Spleen (tissue), 7 donors: ENCODE results near the gene ST7.

Source experiments
- POLR2A ChIP-seq, 3 donors: fragments of 450-650 bp; IDR thresholded peaks; one replicate each; pipeline ENCODE4 v1.5.1; 2017; ENCODE audit warnings: antibody characterized with exemption in 3 of 3, mild to moderate bottlenecking in 1 of 3
- POLR2AphosphoS5 ChIP-seq, 3 donors: sonication (generic); formaldehyde crosslinking; IDR thresholded peaks; one replicate each; pipeline ENCODE4 v1.5.1; 2017; ENCODE audit warnings: antibody characterized with exemption in 3 of 3
- TF ChIP-seq, protein P1 (sequence below), 11 experiments: fragments of 200-600 bp in 7 of 11; fragments of 450-650 bp in 4 of 11; sonication (generic) in 4 of 11; IDR thresholded peaks in 8 of 11; conservative IDR thresholded peaks in 3 of 11; 1 replicate in 7 of 11; 2 replicates in 4 of 11; pipeline versions ENCODE4 v1.4.0 to v1.8.0; 2016 to 2021; ENCODE audit warnings: antibody characterized with exemption in 11 of 11, inconsistent platforms in 4 of 11, mild to moderate bottlenecking in 1 of 11
- donor health status: DM: no; HTN: no; CAD: no; lungs with moderate emphysema.
- donor health status: DM: no; HTN: no; CAD: no.
- donor health status: DM: no; HTN: no; CAD: no.

DNA sequence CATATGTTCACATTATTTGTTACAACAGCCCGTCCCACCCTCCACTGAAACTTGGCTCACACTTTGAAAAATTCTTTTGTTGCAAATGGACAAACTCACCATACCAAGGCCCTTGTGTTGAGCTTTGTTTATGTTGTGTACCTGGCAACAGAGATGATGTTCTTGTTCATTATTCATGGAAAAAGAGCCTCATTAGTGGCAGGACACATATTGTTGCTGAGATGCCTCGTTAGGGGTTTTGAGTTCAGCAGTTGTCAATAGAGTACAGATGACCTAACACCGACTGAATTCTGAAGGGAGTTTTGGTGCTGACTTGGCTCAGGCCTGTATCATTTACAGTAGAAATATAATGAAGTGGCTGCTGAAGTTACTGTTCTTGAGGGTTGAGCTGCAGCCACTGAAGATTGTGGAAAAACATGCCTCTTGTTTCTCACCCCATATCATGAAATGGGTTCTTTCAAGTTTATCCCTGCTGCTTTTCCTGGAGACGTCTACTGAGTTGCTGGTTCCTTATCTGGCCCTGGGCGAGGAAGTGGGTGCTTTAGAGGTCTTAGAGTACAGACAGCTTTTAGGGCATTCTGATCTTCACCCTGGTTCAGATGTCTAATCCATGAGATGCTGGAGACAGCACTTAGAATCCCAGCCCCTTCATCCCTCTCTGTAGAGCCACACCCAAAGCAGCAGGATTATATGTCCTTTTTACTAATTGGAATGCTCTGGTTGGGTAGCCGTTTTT, 219.9 kb downstream of the ST7 start:
- TF ChIP-seq POLR2A (IDR thresholded peaks at IDR 0.05) (no peak), POLR2AphosphoS5 (IDR thresholded peaks at IDR 0.05) (no peak)
- TF ChIP-seq, protein P1, sequence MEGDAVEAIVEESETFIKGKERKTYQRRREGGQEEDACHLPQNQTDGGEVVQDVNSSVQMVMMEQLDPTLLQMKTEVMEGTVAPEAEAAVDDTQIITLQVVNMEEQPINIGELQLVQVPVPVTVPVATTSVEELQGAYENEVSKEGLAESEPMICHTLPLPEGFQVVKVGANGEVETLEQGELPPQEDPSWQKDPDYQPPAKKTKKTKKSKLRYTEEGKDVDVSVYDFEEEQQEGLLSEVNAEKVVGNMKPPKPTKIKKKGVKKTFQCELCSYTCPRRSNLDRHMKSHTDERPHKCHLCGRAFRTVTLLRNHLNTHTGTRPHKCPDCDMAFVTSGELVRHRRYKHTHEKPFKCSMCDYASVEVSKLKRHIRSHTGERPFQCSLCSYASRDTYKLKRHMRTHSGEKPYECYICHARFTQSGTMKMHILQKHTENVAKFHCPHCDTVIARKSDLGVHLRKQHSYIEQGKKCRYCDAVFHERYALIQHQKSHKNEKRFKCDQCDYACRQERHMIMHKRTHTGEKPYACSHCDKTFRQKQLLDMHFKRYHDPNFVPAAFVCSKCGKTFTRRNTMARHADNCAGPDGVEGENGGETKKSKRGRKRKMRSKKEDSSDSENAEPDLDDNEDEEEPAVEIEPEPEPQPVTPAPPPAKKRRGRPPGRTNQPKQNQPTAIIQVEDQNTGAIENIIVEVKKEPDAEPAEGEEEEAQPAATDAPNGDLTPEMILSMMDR (IDR thresholded peaks at IDR 0.05 in 8 of 11, conservative IDR thresholded peaks at IDR 0.05 in 3 of 11): no peak
